ENCODE results near the gene SRP54. TPM values are rescaled to one million over a fixed set of nuclear protein-coding genes. Genes with fewer than 3 reads are reported as not detected.
"Not testable (repeated sequence)": the region's sequence is repeated elsewhere in the genome, so short reads cannot be mapped to it uniquely, and the experiment has no call there.

SRP54 gene
- total RNA-seq: 68.1 and 69.4 TPM in 2 replicates

GRCh38 chr14:34982421-34983147 is at the start of gene SRP54:
Gene SRP54, plus strand, starts transcription at chr14:34982992. Its CDS starts 13,718 bp downstream, at chr14:34996710.
- intact Hi-C loops (cut with micrococcal nuclease): loop anchor here (1.0 to 5.0 kb wide), 10 partner anchors 51 to 844 kb away; partner anchors contain the start of genes BRMS1L, EAPP, FAM177A1 and NFKBIA

- intact Hi-C loops (cut with micrococcal nuclease): loop anchor here (5.0 kb wide), 1 partner anchor 189 kb away; the partner anchor contains the start of genes PPP2R3C and PRORP
These were observed 49.5 kb upstream of the SRP54 start for GRCh38 chr14:34933301-34933700.

DNA sequence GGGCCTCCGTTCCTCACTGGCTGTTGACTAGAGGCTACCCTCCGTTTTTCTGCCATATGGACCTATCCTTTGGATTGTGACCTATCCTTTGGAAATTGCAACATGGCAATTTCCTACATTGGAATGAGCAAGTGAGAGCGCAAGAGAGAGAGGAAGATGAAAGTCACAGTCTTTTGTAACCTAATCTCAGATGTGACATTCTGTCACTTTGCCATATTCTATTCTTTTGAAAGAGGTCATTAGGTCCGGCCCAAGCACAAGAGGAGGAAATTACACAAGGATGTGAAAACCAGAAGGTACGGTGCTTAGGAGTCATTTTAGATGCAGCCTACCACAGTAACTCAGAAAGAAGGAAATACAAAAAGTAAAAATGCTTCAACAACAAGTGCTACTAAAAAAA is 47.3 kb upstream of the SRP54 start:
- intact Hi-C loops (cut with micrococcal nuclease): no loop called here

DNA sequence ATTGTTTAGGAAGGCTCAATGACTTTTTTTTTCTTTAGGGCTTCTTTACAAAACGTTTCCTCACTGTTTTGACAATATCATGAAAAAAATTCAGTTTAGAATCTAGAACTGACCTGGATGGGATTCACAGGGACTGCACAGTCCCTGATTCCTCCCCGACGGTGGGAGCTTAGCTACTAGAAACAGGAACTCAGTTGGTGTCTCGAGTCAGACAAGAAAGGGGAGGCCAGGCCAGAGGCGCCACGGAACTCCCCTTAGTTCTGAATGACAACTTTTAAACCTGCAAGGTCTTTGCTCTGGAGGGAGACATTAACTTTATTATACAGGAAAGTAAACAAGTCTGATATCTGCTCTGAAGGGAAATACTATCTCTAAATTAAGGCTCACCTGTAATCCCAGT is 45.4 kb upstream of the SRP54 start:
- intact Hi-C loops (cut with micrococcal nuclease): no loop called here

- intact Hi-C loops (cut with micrococcal nuclease): no loop called here
These were observed 44.9 kb upstream of the SRP54 start for GRCh38 chr14:34937876-34938275.

DNA sequence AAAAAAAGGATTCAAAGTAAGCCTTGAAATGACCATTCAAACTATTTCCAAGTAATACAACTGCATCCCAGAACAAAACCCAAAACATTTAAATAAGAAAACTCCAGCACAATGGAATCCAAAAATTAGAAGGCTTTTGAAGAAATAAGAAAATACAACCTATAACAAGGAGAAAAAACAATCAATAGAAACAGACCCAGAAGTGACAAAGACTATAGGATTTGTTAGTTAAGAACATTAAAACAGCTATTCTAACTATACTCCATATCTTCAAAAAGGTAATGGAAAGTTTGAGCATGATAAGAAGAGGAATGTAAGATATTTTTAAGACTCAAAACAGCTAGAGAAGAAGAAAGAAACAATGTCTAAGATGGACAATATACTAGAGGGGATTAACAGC is 39.3 kb upstream of the SRP54 start:
- intact Hi-C loops (cut with micrococcal nuclease): no loop called here

- intact Hi-C loops (cut with micrococcal nuclease): no loop called here
These were observed 38.0 kb upstream of the SRP54 start for GRCh38 chr14:34944744-34945143.

DNA sequence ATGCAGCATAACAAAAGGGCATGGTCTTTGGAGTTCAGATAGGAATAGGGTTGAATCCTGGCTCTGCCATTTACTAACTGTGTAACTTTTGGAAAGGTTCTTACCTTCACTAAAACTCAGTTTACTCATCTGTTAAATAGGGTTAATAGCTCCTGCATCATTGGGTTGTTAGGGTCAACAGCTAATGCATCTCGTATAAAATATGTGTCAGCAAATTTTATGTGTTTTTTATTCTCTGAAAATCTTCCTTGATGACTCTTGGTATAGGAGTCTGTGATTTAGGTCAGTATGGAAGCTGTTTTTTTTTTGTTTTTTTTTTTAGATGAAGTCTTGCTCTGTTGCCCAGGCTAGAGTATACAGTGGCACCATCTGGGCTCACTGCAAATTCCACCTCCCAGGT is 36.1 kb upstream of the SRP54 start:
- intact Hi-C loops (cut with micrococcal nuclease): no loop called here

GRCh38 chr14:34951286-34951685 is 31.5 kb upstream of the SRP54 start:
- intact Hi-C loops (cut with micrococcal nuclease): no loop called here

- intact Hi-C loops (cut with micrococcal nuclease): no loop called here
These were observed 25.9 kb upstream of the SRP54 start for GRCh38 chr14:34956931-34957330.

GRCh38 chr14:34957771-34958286 is 25.0 kb upstream of the SRP54 start:
- intact Hi-C loops (cut with micrococcal nuclease): no loop called here

- intact Hi-C loops (cut with micrococcal nuclease): not testable (repeated sequence)
These were observed 20.7 kb upstream of the SRP54 start for GRCh38 chr14:34962106-34962505.

- intact Hi-C loops (cut with micrococcal nuclease): no loop called here
These were observed 17.6 kb upstream of the SRP54 start for GRCh38 chr14:34964977-34965764.

DNA sequence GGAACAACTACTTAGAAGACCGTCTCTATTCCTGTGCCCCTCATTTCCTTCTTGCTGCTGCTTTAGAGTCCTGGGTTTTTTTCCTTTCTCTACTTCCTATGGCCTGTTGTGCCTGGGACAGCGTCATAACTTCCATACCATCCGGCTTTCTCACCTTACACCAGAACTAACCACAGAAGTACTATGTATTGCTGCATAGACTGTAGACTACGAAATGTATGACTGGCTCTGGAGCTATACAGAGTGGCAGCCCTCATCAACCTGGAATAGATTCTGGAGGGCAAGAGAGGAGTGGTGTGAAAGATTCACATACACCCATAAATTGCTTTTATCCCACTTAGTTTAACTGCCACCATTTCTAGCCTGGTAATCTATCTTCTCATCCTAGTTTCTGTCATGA is 16.9 kb upstream of the SRP54 start:
- intact Hi-C loops (cut with micrococcal nuclease): no loop called here

- intact Hi-C loops (cut with micrococcal nuclease): no loop called here
These were observed 16.4 kb upstream of the SRP54 start for GRCh38 chr14:34966413-34966812.

- intact Hi-C loops (cut with micrococcal nuclease): no loop called here
These were observed 12.1 kb upstream of the SRP54 start for GRCh38 chr14:34970665-34971064.

- intact Hi-C loops (cut with micrococcal nuclease): no loop called here
These were observed 11.4 kb upstream of the SRP54 start for GRCh38 chr14:34971381-34971780.

DNA sequence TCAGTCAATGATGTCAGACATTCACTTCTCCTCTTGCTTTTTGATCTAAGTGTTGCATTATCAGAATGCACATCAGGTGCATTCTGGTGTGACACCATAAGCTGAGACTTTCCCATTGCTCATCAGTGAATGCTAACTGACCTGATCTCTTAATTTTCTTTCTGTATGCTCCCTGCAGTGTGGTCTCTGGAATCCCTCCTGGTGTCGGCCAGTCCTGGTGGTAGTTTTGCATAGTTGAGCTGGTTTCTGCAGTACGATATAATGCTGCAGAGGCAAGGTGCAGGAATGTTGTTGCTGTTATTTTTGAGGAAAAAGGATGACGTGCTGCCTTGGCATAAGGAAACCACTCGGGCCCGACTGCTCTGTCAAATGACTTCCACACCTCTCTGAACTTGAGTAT is 11.0 kb upstream of the SRP54 start:
- intact Hi-C loops (cut with micrococcal nuclease): no loop called here

DNA sequence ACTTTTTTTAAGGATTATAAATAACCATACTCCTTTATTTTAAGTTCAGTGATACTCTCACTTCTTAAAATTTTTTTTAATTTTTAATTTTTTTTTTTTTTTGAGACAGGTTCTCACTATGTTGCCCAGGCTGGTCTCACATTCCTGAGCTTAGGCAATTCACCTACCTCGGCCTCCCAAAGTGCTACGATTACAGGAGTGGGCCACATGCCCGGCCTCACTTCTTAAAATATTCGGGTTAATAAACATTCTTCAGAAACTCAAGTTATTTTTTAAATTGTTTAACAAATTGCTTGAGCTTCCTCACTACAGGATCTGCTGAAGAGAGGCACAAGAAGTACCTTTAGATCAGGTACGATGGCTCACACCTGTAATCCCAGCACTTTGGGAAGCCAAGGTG is 4.3 kb upstream of the SRP54 start:
- intact Hi-C loops (cut with micrococcal nuclease): no loop called here

DNA sequence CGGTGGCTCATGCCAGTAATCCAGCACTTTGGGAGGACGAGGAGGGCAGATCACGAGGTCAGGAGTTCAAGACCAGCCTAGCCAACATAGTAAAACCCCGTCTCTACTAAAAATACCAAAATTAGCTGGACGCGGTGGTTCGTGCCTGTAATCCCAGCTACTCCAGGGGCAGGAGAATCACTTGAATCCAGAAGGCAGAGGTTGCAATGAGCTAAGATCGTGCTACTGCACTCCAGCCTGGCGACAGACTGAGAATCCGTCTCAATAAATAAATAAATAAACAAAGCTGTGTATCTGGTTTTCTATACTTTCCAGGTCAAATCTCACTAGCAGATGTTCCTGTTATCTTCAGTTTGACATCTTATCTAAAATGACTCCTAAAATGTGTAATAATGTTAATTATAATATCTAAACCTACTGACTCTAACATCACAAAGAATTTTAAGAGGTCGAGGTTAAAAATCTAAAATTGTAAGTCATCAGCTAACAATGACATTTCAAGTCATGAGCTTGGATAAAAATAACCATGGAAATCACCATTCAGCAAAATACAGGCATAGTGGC is 2.4 kb upstream of the SRP54 start:
- intact Hi-C loops (cut with micrococcal nuclease): loop anchor here (5.0 kb wide), 2 partner anchors 437 to 443 kb away; partner anchors contain the start of gene EAPP

GRCh38 chr14:34981743-34982420 is 910 bp upstream of the SRP54 start:
- intact Hi-C loops (cut with micrococcal nuclease): loop anchor here (1.0 to 5.0 kb wide), 10 partner anchors 51 to 844 kb away; partner anchors contain the start of genes BRMS1L, EAPP, FAM177A1 and NFKBIA

All from T-helper 2 cell treated with Interferon-gamma antibody and Interleukin-4, amounts not matched to agents 100 ng/mL and 5 ng/mL, for 36 hours (primary cell).